ENCODE data around the gene KANSL1. TPM values are rescaled to one million over a fixed set of nuclear protein-coding genes. Genes with fewer than 3 reads are reported as not detected.
"Not testable (repeated sequence)": the region's sequence is repeated elsewhere in the genome, so short reads cannot be mapped to it uniquely, and the experiment has no call there.

Gene KANSL1
- total RNA-seq, 2 experiments from 2014 or later: 54.4 to 55.3 TPM

- Mint-ChIP-seq H3K27me3 (no peaks in the 10 kb centered on the region), H3K9me3 (no peaks in the 10 kb centered on the region), H3K4me3 (no peak overlapping the region), H3K4me1 (ENCODE audit: low read depth) (no peaks in the 10 kb centered on the region), H3K27ac (no peak overlapping the region), H3K36me3 (ENCODE audit: low read depth) (no peaks in the 10 kb centered on the region)
- POLR2A ChIA-PET: interaction anchor here (0.6 to 1.3 kb wide), 3 partner anchors 14 to 117 kb away, joined by 3 read pairs; no protein-coding TSS in a partner anchor
- CTCF ChIA-PET: interaction anchor here (0.8 to 1.8 kb wide), 5 partner anchors 12 to 206 kb away, joined by 3 to 4 read pairs (median 3); no protein-coding TSS in a partner anchor
- ATAC-seq: no peak
- DNase-seq: no peak
- intact Hi-C loops (cut with micrococcal nuclease): loop anchor here (10.0 kb wide), 1 partner anchor 277 kb away; no protein-coding TSS in a partner anchor
- TF ChIP-seq, protein P1, sequence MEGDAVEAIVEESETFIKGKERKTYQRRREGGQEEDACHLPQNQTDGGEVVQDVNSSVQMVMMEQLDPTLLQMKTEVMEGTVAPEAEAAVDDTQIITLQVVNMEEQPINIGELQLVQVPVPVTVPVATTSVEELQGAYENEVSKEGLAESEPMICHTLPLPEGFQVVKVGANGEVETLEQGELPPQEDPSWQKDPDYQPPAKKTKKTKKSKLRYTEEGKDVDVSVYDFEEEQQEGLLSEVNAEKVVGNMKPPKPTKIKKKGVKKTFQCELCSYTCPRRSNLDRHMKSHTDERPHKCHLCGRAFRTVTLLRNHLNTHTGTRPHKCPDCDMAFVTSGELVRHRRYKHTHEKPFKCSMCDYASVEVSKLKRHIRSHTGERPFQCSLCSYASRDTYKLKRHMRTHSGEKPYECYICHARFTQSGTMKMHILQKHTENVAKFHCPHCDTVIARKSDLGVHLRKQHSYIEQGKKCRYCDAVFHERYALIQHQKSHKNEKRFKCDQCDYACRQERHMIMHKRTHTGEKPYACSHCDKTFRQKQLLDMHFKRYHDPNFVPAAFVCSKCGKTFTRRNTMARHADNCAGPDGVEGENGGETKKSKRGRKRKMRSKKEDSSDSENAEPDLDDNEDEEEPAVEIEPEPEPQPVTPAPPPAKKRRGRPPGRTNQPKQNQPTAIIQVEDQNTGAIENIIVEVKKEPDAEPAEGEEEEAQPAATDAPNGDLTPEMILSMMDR (IDR thresholded peaks at IDR 0.05): no peak
These were observed 185.7 kb downstream of the KANSL1 start for GRCh38 chr17:46007461-46007965.

DNA sequence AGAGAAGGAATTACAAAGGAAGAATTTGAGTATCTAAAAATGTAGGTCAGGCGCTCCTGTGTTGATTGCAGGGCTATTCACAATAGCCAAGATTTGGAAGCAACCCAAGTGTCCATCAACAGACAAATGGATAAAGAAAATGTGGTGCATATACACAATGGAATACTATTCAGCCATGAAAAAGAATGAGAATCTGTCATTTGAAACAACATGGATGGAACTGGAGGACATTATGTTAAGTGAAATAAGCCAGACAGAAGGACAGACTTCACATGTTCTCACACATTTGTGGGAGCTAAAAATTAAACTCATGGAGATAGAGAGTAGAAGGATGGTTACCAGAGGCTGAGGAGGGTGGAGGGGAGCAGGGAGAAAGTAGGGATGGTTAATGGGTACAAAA, 187.1 kb downstream of the KANSL1 start:
- H3K4me3 Mint-ChIP-seq; H3K27me3 Mint-ChIP-seq; H3K27ac Mint-ChIP-seq; DNase-seq; H3K36me3 Mint-ChIP-seq (ENCODE audit: low read depth); H3K9me3 Mint-ChIP-seq; ATAC-seq; POLR2A ChIA-PET; H3K4me1 Mint-ChIP-seq (ENCODE audit: low read depth); CTCF ChIA-PET: not testable (repeated sequence)
- intact Hi-C loops (cut with micrococcal nuclease): loop anchor here (10.0 kb wide), 1 partner anchor 279 kb away; no protein-coding TSS in a partner anchor

- ChIA-PET CTCF (interaction anchor here (1.1 to 6.2 kb wide), 13 partner anchors 9 to 283 kb away, joined by 3 to 46 read pairs (median 7); no protein-coding TSS in a partner anchor), POLR2A (interaction anchor here (1.1 kb wide), 1 partner anchor 11 kb away, joined by 3 read pairs; no protein-coding TSS in a partner anchor)
- H3K27ac Mint-ChIP-seq: no peak overlapping the region
- H3K36me3 Mint-ChIP-seq (ENCODE audit: low read depth): no peaks in the 10 kb centered on the region
- no peaks in the 10 kb centered on the region for H3K9me3 Mint-ChIP-seq
- DNase-seq: no peak
- H3K27me3 Mint-ChIP-seq: no peaks in the 10 kb centered on the region
- intact Hi-C loops (cut with micrococcal nuclease): loop anchor here (2.0 to 10.0 kb wide), 2 partner anchors 209 to 281 kb away; no protein-coding TSS in a partner anchor
- H3K4me3 Mint-ChIP-seq: no peak overlapping the region
- no peak for ATAC-seq
- TF ChIP-seq, protein P1 (IDR thresholded peaks at IDR 0.05): no peak
- H3K4me1 Mint-ChIP-seq (ENCODE audit: low read depth): no peaks in the 10 kb centered on the region
These were observed 189.1 kb downstream of the KANSL1 start for GRCh38 chr17:46003907-46004748.

- H3K4me3 Mint-ChIP-seq: no peak overlapping the region
- H3K27me3 Mint-ChIP-seq: no peaks in the 10 kb centered on the region
- no peaks in the 10 kb centered on the region for H3K36me3 Mint-ChIP-seq (ENCODE audit: low read depth)
- ATAC-seq: no peak
- intact Hi-C loops (cut with micrococcal nuclease): loop anchor here (2.0 to 10.0 kb wide), 2 partner anchors 210 to 282 kb away; no protein-coding TSS in a partner anchor
- H3K9me3 Mint-ChIP-seq: no peaks in the 10 kb centered on the region
- TF ChIP-seq, protein P1 (IDR thresholded peaks at IDR 0.05): no peak
- CTCF ChIA-PET: interaction anchor here (0.7 to 6.2 kb wide), 18 partner anchors 10 to 285 kb away, joined by 3 to 46 read pairs (median 6); no protein-coding TSS in a partner anchor
- H3K4me1 Mint-ChIP-seq (ENCODE audit: low read depth): no peaks in the 10 kb centered on the region
- POLR2A ChIA-PET: no interaction called here
- no peak for DNase-seq
- H3K27ac Mint-ChIP-seq: no peak overlapping the region
These were observed 190.3 kb downstream of the KANSL1 start for GRCh38 chr17:46002973-46003316.

DNA sequence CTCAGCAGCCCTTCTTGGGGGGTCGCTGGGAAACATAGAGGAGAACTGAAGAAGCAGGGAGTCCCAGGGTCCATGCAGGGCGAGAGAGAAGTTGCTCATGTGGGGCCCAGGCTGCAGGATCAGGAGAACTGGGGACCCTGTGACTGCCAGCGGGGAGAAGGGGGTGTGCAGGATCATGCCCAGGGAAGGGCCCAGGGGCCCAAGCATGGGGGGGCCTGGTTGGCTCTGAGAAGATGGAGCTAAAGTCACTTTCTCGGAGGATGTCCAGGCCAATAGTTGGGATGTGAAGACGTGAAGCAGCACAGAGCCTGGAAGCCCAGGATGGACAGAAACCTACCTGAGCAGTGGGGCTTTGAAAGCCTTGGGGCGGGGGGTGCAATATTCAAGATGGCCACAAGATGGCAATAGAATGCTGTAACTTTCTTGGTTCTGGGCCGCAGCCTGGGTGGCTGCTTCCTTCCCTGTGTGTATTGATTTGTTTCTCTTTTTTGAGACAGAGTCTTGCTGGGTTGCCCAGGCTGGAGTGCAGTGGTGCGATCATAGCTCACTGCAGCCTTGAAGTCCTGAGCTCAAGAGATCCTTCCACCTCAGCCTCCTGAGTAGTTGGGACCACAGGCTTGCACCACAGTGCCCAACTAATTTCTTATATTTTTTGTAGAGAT, 190.8 kb downstream of the KANSL1 start:
- Mint-ChIP-seq H3K9me3 (no peaks in the 10 kb centered on the region), H3K4me3 (no peak overlapping the region), H3K4me1 (ENCODE audit: low read depth) (no peaks in the 10 kb centered on the region), H3K27me3 (no peaks in the 10 kb centered on the region), H3K36me3 (ENCODE audit: low read depth) (no peaks in the 10 kb centered on the region), H3K27ac (no peak overlapping the region)
- TF ChIP-seq, protein P1 (IDR thresholded peaks at IDR 0.05): peak; percentile 85
- CTCF ChIA-PET: interaction anchor here (0.6 to 6.2 kb wide), 19 partner anchors 11 to 284 kb away, joined by 3 to 46 read pairs (median 4); no protein-coding TSS in a partner anchor
- intact Hi-C loops (cut with micrococcal nuclease): loop anchor here (2.0 to 10.0 kb wide), 2 partner anchors 210 to 282 kb away; no protein-coding TSS in a partner anchor
- ATAC-seq (peak; percentile 99), DNase-seq (peak; percentile 84)
- POLR2A ChIA-PET: interaction anchor here (0.7 kb wide), 1 partner anchor 191 kb away, joined by 3 read pairs; the partner anchor contains the start of gene KANSL1
